Inflammatory macrophage treated with lipopolysaccharide for 1 hour (primary cell): ENCODE data around the gene WDR86.
A peak's percentile ranks its signal among the peaks of the same experiment; 100 is the strongest.

Experiments
- DNase-seq, 2 donors: peaks; one replicate each; pipeline ENCODE4 v3.0.0-alpha.2; 2020 to 2022

Gene WDR86

GRCh38 chr7:151345576-151346469, 64.0 kb downstream of the WDR86 start:
- DNase-seq = peak in 1 of 2 donors; percentile 52

GRCh38 chr7:151343516-151343915, 66.3 kb downstream of the WDR86 start:
- DNase-seq = no peak

- DNase-seq = no peak
Observed at GRCh38 chr7:151342811-151343210, 67.0 kb downstream of the WDR86 start.

GRCh38 chr7:151342102-151342646, 67.7 kb downstream of the WDR86 start:
- peak; percentile 68 to 75 for DNase-seq

GRCh38 chr7:151341357-151342101, 68.3 kb downstream of the WDR86 start, which contains the start of gene NUB1:
NUB1 (plus strand) TSS chr7:151341812; CDS start chr7:151345350, 3,538 bp downstream.
- DNase-seq = peak; percentile 86 to 99

GRCh38 chr7:151340794-151341356, 69.0 kb downstream of the WDR86 start:
- no peak for DNase-seq

GRCh38 chr7:151339651-151340382, 70.0 kb downstream of the WDR86 start:
- peak; percentile 92 for DNase-seq

- no peak for DNase-seq
Observed at GRCh38 chr7:151338809-151339208, 71.0 kb downstream of the WDR86 start.

- DNase-seq = no peak
Observed at GRCh38 chr7:151337346-151337745, 72.5 kb downstream of the WDR86 start.

- peak; percentile 56 to 84 for DNase-seq
Observed at GRCh38 chr7:151336027-151336708, 73.7 kb downstream of the WDR86 start.

GRCh38 chr7:151334628-151335027, 75.2 kb downstream of the WDR86 start:
- DNase-seq = no peak
